HS-27A (cell line): Measurements from ENCODE around the gene MRGPRD.
"Not testable (repeated sequence)": the region's sequence is repeated elsewhere in the genome, so short reads cannot be mapped to it uniquely, and the experiment has no call there.

Experiments used
- DNase-seq: peaks from one replicate; pipeline ENCODE4 v3.0.0-alpha.2; 2012; ENCODE audit warnings: low read depth, missing footprints

Gene MRGPRD

GRCh38 chr11:69005631-69006368, 25.0 kb upstream of the MRGPRD start:
- no peak for DNase-seq

DNA sequence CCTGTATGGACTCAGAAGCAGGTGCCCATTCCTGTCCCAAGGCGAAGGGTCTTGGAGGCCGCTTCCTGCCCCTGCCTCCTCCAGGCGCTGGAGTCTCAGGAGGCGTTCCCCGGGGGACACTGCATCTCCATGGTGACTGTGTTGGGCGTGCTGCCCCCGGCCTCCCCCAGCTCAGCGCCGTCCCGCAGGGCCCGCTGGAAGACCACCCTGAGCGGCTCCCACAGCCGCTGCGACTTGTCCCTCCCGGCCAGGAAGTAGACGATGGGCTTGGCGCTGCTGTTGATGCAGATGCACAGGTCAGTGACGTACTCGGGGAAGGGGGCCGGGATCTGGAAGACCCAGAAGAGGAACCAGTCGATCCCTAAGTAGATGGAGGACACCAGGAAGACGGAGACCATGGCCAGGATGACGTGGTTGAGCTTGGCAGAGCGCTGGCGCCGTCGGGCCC, 24.4 kb upstream of the MRGPRD start:
- DNase-seq, result no peak

DNA sequence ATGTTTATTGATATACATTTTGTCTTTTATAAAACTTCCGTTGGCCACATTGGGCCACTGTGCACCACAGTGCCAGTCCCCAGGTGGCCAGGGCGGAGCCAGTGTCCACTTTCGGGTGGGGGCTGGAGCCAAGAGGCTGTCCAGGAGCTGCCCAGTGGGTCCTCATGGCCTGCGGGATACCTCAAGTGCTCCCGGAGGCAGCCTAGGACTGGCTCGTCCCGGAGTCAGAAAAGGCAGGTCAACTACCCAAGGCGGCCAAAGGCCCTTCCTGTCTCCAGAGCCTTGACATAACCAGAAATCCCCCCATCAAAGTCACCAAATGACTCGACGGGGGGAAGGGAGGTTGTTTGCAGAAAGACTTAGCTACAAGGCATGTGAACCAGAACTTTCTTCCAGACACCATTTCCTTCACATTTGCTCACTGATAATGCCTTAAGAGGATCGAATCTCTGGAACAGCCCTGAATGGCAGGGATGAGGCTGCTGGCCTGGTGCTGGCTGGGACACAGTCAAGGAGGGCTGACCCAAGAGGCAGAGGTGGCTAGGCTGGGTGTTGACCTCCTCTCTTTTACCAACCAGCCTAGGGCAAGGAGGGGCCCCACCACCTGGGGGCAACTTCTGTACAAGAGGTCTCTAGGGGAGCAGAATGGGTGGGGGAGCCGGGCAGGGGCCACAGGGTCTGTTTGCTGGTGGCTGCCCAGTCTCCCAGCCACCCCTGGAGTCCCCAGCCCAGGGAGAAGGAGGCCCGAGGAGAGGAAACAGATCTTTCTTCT, 23.8 kb upstream of the MRGPRD start:
- DNase-seq, result no peak

DNA sequence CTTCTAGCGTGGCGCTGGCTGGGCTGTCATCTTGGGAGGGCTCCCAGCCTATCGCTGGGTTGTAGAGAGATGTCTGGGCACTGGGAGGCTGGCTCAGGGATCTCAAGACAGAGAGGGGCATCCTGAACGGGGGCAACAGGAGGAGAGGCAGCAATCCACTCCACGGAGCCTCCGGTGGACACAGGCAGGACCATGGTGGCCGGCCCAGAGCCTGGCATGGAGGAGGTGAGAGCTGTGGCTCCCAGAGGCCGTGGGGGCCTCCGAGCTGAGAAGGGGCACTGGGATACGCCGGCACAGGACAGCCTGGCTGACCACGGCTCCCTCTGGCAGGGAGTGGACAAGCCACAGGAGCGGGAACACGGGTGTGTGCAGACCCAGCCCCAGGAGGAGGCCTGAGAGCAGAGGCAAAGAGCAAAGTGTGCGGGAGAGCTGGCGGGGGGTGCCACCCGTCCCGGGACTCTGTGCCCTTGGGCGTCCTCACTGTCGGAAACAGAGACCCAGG, 23.1 kb upstream of the MRGPRD start:
- DNase-seq, result no peak

GRCh38 chr11:69003301-69003865, 22.6 kb upstream of the MRGPRD start:
- DNase-seq, result no peak

GRCh38 chr11:69002570-69003231, 21.9 kb upstream of the MRGPRD start:
- no peak for DNase-seq

GRCh38 chr11:69002110-69002569, 21.4 kb upstream of the MRGPRD start:
- no peak for DNase-seq

- no peak for DNase-seq
These were observed 20.7 kb upstream of the MRGPRD start for GRCh38 chr11:69001243-69002081.

DNA sequence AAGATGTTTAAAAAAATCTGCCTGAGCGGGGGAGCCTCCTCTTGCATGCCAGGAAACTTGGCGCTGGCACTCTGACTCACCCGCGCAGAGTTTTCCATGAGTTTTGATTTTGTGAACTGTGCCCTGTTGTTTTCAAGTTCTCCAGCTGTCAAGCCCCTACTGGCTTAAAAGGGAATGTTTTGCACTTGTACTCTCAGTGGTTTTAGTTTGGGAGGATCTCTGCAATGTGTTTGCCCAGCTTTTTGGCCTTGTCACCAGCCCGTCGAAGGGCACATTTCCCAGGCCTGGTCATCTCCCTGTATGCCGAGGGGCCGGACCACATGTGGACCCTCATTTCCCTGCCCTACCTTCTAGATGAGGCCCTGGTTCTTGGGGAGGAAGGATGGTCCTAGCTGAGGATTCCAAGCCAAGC, 20.1 kb upstream of the MRGPRD start:
- no peak for DNase-seq

GRCh38 chr11:69000391-69000790, 19.6 kb upstream of the MRGPRD start:
- no peak for DNase-seq

GRCh38 chr11:68999748-69000355, 19.1 kb upstream of the MRGPRD start:
- not testable (repeated sequence) for DNase-seq

DNA sequence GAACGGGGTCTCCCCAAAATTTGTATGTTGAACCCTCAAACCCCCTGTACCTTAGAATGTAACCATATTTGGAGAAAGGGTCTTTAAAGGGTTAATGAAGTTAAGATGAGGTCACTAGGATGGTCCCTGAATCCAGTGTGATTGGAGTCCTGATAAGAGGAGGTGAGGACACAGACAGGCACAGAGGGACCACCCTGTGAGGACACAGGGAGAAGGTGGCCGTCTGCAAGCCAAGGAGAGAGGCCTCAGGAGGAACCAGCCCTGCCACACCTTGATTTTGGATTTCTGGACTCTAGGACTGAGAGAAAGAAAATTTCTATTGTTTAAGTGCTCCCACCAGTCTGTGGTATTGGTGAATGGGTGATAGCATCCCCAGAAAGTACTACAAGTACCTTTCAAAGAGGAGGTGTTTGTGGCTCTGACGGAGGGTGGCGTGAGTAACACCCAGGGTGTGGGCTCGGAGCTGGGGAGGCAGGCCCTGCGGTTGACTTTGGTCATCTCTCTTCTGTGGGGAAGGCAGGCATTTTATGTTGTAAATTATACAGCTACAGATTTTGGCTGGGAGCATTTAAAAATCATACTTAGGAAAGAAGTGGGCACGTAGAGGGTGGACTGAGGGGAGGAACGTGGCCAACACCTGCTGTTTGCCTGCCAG, 18.4 kb upstream of the MRGPRD start:
- no peak for DNase-seq

GRCh38 chr11:68998390-68998911, 17.7 kb upstream of the MRGPRD start:
- DNase-seq, result no peak

- no peak for DNase-seq
These were observed 17.2 kb upstream of the MRGPRD start for GRCh38 chr11:68997995-68998348.

- no peak for DNase-seq
These were observed 16.6 kb upstream of the MRGPRD start for GRCh38 chr11:68997124-68997994.

- no peak for DNase-seq
These were observed 15.8 kb upstream of the MRGPRD start for GRCh38 chr11:68996376-68997123.

DNA sequence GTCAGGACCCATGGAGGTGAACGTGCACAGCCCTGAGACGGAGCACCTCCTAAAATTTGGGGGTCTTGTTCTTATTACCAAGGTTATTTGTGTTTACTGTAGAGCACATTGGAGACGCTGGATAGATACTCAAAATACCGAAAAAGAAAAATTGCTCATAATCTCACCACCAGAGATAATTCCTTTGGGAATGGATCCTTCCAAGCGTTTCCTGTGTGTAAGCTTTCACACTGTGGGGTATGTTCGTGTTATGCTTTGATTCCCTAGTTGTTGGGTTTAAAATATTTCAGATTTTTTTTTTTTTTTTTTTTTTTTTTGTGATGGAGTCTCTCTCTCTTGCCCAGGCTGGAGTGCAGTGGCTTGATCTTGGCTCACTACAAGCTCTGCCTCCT, 14.1 kb upstream of the MRGPRD start:
- DNase-seq, result no peak

DNA sequence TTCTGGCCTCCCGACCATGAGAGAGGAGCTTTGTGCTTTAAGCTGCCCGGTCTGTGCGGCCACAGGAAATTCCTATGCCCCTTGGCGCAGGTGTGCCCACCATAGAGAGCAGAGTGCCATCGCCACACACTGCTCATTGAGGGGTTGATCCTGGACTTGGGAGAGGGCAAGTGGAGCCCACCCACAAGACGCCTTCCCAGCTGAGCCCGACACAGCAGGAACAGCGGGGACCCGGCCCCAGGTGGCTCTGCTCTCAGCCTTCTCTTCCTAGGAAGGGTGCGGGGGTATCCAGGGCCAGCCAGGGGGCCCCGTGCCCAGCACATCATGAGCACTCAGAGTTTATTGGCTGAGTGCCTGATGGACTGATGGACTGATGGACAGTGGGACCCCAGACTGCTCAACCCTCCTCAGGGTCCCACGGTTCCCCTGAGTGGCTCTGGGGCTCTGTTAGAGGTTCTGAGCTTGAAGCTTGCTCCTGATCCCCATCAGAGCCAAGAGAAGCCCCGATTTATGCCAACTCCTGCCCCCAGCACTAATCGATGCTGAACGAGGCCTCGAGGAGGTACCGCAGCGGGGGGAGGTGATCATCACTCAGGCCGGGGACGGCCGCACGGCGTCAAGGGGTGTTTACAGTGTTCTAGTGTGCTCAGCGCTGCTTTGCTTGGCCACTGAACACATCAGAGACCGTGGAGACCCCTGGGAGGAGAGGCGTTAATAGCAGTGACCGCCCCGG, 13.5 kb upstream of the MRGPRD start:
- no peak for DNase-seq
